8988T (cell line): ENCODE data around the gene PLCL1.

Experiments used
- DNase-seq: peaks from one replicate; pipeline ENCODE4 v3.0.0; 2011

PLCL1 gene

GRCh38 chr2:197862246-197862955 lies 58.0 kb downstream of the PLCL1 start:
- DNase-seq: no peak

GRCh38 chr2:197863744-197864143 lies 59.4 kb downstream of the PLCL1 start:
- DNase-seq: no peak

GRCh38 chr2:197866455-197866854 lies 62.1 kb downstream of the PLCL1 start:
- no peak for DNase-seq

- no peak for DNase-seq
Observed at GRCh38 chr2:197867033-197867432, 62.6 kb downstream of the PLCL1 start.

GRCh38 chr2:197867624-197868023 lies 63.2 kb downstream of the PLCL1 start:
- no peak for DNase-seq

- DNase-seq: no peak
Observed at GRCh38 chr2:197868206-197868605, 63.8 kb downstream of the PLCL1 start.

- no peak for DNase-seq
Observed at GRCh38 chr2:197869041-197869440, 64.6 kb downstream of the PLCL1 start.

GRCh38 chr2:197869501-197870111 lies 65.2 kb downstream of the PLCL1 start:
- DNase-seq: no peak

GRCh38 chr2:197870137-197870536 lies 65.7 kb downstream of the PLCL1 start:
- DNase-seq: no peak

- DNase-seq: no peak
Observed at GRCh38 chr2:197871780-197872456, 67.5 kb downstream of the PLCL1 start.

- DNase-seq: no peak
Observed at GRCh38 chr2:197873293-197873701, 68.9 kb downstream of the PLCL1 start.

GRCh38 chr2:197875763-197876162 lies 71.4 kb downstream of the PLCL1 start:
- no peak for DNase-seq

GRCh38 chr2:197876524-197876923 lies 72.1 kb downstream of the PLCL1 start:
- no peak for DNase-seq

GRCh38 chr2:197877038-197877437 lies 72.6 kb downstream of the PLCL1 start:
- DNase-seq: no peak

GRCh38 chr2:197878792-197879191 lies 74.4 kb downstream of the PLCL1 start:
- no peak for DNase-seq

- DNase-seq: no peak
Observed at GRCh38 chr2:197879812-197880408, 75.5 kb downstream of the PLCL1 start.

- DNase-seq: no peak
Observed at GRCh38 chr2:197883354-197884032, 79.1 kb downstream of the PLCL1 start.

- DNase-seq: no peak
Observed at GRCh38 chr2:197884252-197884651, 79.9 kb downstream of the PLCL1 start.

- no peak for DNase-seq
Observed at GRCh38 chr2:197885126-197885525, 80.7 kb downstream of the PLCL1 start.

GRCh38 chr2:197885587-197885986 lies 81.2 kb downstream of the PLCL1 start:
- no peak for DNase-seq

- no peak for DNase-seq
Observed at GRCh38 chr2:197888321-197888720, 83.9 kb downstream of the PLCL1 start.

GRCh38 chr2:197889041-197889440 lies 84.6 kb downstream of the PLCL1 start:
- DNase-seq: no peak

- DNase-seq: no peak
Observed at GRCh38 chr2:197890168-197890567, 85.8 kb downstream of the PLCL1 start.
